Ovary (tissue), 3 donors: ENCODE measurements around the gene DZIP1.

Experiments used
- CTCF ChIP-seq, 3 donors: fragments of 450-650 bp in 2 of 3; fragments of 200-600 bp in 1 of 3; IDR thresholded peaks; one replicate each; pipeline versions ENCODE4 v1.5.1 to v1.8.0; 2016 to 2022; ENCODE audit warnings: antibody characterized with exemption in 3 of 3, mild to moderate bottlenecking in 1 of 3
- POLR2A ChIP-seq: fragments of 450-650 bp; IDR thresholded peaks from one replicate; pipeline ENCODE4 v1.6.1; 2017; ENCODE audit warnings: antibody characterized with exemption, mild to moderate bottlenecking, moderate library complexity
- donor health status: DM: no; HTN: no; CAD: no.

GRCh38 chr13:95679722-95680121, 35.2 kb upstream of the DZIP1 start:
- TF ChIP-seq CTCF (IDR thresholded peaks at IDR 0.05) (no peak), POLR2A (no peak)
